ENCODE results near the gene PLEKHA3. TPM values are rescaled to one million over a fixed set of nuclear protein-coding genes. Genes with fewer than 3 reads are reported as not detected.

The PLEKHA3 gene
- total and polyA plus RNA-seq, 9 of the 15 experiments (the other 6 are each of a cell fraction or from before 2014, with no cell fraction given), result 2.3 to 23.4 (median 10.5) TPM

GRCh38 chr2:178450774-178451525 lies 29.3 kb upstream of the PLEKHA3 start, which contains the start of the genes PJVK and PRKRA (continued):
- TF ChIP-seq UBTF (IDR thresholded peaks at IDR 0.05; ENCODE audit: borderline replicate concordance in 1 of 2, low read depth in 2 of 2, low read length in 2 of 2) (peak in 1 of 2 experiments; percentile 62; a peak in 2 of 4 replicates), SRSF7 (optimal IDR thresholded peaks at IDR 0.05; ENCODE audit: low read depth, low read length) (no peak), ZNF175 (CRISPR knock-in tag; IDR thresholded peaks at IDR 0.05; ENCODE audit: low read depth) (no peak), ZNF239 (CRISPR knock-in tag; IDR thresholded peaks at IDR 0.05) (no peak), ZZZ3 (IDR thresholded peaks at IDR 0.05) (no peak), YBX1 (IDR thresholded peaks at IDR 0.05) (no peak), BDP1 (IDR thresholded peaks at IDR 0.05; ENCODE audit: insufficient read depth, insufficient read length) (no peak), ATF3 (IDR thresholded peaks at IDR 0.05) (no peak), ATF3 (CRISPR knock-in tag; conservative IDR thresholded peaks at IDR 0.05) (no peak), MTA2 (IDR thresholded peaks at IDR 0.05; ENCODE audit: low read depth) (no peak), TOE1 (IDR thresholded peaks at IDR 0.05; ENCODE audit: borderline replicate concordance) (no peak; the same call in 1 of the 2 replicates), TOE1 (CRISPR knock-in tag; IDR thresholded peaks at IDR 0.05; ENCODE audit: borderline replicate concordance, low read depth) (0 out of 2 replicates have a peak, but pooled peaks have one; percentile 43)
- TF ChIP-seq, protein P1, sequence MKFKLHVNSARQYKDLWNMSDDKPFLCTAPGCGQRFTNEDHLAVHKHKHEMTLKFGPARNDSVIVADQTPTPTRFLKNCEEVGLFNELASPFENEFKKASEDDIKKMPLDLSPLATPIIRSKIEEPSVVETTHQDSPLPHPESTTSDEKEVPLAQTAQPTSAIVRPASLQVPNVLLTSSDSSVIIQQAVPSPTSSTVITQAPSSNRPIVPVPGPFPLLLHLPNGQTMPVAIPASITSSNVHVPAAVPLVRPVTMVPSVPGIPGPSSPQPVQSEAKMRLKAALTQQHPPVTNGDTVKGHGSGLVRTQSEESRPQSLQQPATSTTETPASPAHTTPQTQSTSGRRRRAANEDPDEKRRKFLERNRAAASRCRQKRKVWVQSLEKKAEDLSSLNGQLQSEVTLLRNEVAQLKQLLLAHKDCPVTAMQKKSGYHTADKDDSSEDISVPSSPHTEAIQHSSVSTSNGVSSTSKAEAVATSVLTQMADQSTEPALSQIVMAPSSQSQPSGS (CRISPR knock-in tag; IDR thresholded peaks at IDR 0.05), result no peak
- TF ChIP-seq, protein P2, sequence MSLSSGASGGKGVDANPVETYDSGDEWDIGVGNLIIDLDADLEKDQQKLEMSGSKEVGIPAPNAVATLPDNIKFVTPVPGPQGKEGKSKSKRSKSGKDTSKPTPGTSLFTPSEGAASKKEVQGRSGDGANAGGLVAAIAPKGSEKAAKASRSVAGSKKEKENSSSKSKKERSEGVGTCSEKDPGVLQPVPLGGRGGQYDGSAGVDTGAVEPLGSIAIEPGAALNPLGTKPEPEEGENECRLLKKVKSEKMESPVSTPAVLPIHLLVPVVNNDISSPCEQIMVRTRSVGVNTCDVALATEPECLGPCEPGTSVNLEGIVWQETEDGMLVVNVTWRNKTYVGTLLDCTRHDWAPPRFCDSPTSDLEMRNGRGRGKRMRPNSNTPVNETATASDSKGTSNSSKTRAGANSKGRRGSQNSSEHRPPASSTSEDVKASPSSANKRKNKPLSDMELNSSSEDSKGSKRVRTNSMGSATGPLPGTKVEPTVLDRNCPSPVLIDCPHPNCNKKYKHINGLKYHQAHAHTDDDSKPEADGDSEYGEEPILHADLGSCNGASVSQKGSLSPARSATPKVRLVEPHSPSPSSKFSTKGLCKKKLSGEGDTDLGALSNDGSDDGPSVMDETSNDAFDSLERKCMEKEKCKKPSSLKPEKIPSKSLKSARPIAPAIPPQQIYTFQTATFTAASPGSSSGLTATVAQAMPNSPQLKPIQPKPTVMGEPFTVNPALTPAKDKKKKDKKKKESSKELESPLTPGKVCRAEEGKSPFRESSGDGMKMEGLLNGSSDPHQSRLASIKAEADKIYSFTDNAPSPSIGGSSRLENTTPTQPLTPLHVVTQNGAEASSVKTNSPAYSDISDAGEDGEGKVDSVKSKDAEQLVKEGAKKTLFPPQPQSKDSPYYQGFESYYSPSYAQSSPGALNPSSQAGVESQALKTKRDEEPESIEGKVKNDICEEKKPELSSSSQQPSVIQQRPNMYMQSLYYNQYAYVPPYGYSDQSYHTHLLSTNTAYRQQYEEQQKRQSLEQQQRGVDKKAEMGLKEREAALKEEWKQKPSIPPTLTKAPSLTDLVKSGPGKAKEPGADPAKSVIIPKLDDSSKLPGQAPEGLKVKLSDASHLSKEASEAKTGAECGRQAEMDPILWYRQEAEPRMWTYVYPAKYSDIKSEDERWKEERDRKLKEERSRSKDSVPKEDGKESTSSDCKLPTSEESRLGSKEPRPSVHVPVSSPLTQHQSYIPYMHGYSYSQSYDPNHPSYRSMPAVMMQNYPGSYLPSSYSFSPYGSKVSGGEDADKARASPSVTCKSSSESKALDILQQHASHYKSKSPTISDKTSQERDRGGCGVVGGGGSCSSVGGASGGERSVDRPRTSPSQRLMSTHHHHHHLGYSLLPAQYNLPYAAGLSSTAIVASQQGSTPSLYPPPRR (CRISPR knock-in tag; IDR thresholded peaks at IDR 0.05; ENCODE audit: borderline replicate concordance), result 0 out of 2 replicates have a peak, but pooled peaks have one; percentile 7
- TF ChIP-seq, protein P3, sequence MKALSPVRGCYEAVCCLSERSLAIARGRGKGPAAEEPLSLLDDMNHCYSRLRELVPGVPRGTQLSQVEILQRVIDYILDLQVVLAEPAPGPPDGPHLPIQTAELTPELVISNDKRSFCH (CRISPR knock-in tag; IDR thresholded peaks at IDR 0.05), result no peak
- TF ChIP-seq, protein P3 (tag; IDR thresholded peaks at IDR 0.05), result peak; percentile 74
